WERI-Rb-1 (cell line): Measurements from ENCODE around the gene PRRT1B.

Experiments
- DNase-seq: peaks from one replicate; pipeline ENCODE4 v3.0.0-alpha.2; 2020
- H3K27ac ChIP-seq: fragments of 250-450 bp; sonication (Bioruptor Pico); 2 replicates; pipeline ENCODE4 v1.5.1; 2020; ENCODE audit warnings: mild to moderate bottlenecking, moderate library complexity
- H3K27me3 ChIP-seq: fragments of 250-450 bp; sonication (Bioruptor Pico); 2 replicates; pipeline ENCODE4 v1.5.1; 2021; ENCODE audit warnings: mild to moderate bottlenecking, low read depth, moderate library complexity; ENCODE audit not compliant: insufficient read depth, severe bottlenecking
- H3K36me3 ChIP-seq: fragments of 250-450 bp; sonication (Bioruptor Pico); 2 replicates; pipeline ENCODE4 v1.5.1; 2020; ENCODE audit warnings: mild to moderate bottlenecking, moderate library complexity
- H3K4me3 ChIP-seq: 2 replicates; pipeline ENCODE4 v1.5.1; 2011; ENCODE audit warnings: low read depth, mild to moderate bottlenecking, control low read depth, low read length
- H3K9me3 ChIP-seq: fragments of 250-450 bp; sonication (Bioruptor Pico); 2 replicates; pipeline ENCODE4 v1.5.1; 2021; ENCODE audit warnings: mild to moderate bottlenecking, moderate library complexity; ENCODE audit not compliant: severe bottlenecking
- CTCF ChIP-seq: IDR thresholded peaks from 2 replicates; pipeline ENCODE4 v1.5.1; 2011; ENCODE audit warnings: low read depth, mild to moderate bottlenecking, control low read depth, inconsistent platforms, low read length

PRRT1B gene

DNA sequence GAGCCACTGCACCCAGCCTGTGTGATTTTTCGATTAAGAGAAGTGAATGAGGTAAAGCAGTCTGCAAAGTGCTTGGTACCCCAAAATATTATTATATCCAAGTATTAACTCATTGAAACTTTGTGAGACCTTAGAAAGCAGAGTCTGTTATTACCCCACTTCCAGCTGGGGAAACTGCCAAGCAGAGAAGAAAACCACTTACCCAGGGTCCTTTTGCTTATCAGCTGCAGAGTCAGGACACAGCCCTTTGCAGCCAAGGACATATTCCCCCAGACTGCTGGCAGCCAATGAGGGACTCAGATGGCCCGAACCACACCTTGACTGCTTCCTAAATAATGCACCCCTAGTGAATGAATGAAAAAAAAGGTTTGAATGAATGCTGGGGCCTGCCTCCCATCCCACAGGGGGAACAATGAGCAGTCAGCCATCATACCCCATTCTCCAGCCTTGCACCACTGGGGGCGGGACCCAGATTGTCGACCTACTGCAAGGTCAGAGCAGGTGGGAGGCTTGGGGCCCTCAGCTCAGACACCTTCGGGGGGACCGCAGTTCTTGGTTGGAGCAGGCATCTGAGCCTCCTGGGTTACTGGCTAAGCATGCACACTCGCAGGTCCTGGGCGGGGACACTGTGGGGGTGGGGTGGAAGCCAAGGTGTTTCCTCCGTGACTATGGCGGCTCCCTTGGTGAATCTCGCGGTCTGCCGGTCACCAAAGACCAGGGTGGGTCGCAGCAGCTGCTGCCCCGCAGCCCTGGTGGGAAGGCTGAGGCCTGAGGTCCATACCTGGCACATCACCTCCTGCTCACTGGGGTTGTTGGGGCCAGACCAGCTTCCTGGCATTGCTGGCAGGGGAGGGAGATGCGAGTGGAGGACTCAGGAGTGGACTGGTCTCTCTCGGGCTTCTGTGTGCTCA lies 29.7 kb downstream of the PRRT1B start:
- Histone ChIP-seq H3K36me3 (peaks cover 19% of the 10 kb centered on the region), H3K27ac (no peak overlapping the region), H3K9me3 (no peaks in the 10 kb centered on the region), H3K4me3 (no peak overlapping the region), H3K27me3 (no peaks in the 10 kb centered on the region)
- DNase-seq = no peak
- TF ChIP-seq CTCF = no peak

GRCh38 chr9:131575946-131576853 lies 30.9 kb downstream of the PRRT1B start:
- H3K9me3 ChIP-seq = no peaks in the 10 kb centered on the region
- H3K4me3 ChIP-seq = no peak overlapping the region
- no peak overlapping the region for H3K27ac ChIP-seq
- no peak for TF ChIP-seq CTCF
- peaks cover 29% of the 10 kb centered on the region for H3K36me3 ChIP-seq
- H3K27me3 ChIP-seq = no peaks in the 10 kb centered on the region
- DNase-seq = no peak

GRCh38 chr9:131577005-131578000 lies 32.0 kb downstream of the PRRT1B start:
- Histone ChIP-seq H3K36me3 (peaks cover 40% of the 10 kb centered on the region), H3K4me3 (no peak overlapping the region), H3K27ac (no peak overlapping the region), H3K27me3 (no peaks in the 10 kb centered on the region), H3K9me3 (no peaks in the 10 kb centered on the region)
- DNase-seq = no peak
- TF ChIP-seq CTCF = no peak; the same call in 1 of the 2 replicates

DNA sequence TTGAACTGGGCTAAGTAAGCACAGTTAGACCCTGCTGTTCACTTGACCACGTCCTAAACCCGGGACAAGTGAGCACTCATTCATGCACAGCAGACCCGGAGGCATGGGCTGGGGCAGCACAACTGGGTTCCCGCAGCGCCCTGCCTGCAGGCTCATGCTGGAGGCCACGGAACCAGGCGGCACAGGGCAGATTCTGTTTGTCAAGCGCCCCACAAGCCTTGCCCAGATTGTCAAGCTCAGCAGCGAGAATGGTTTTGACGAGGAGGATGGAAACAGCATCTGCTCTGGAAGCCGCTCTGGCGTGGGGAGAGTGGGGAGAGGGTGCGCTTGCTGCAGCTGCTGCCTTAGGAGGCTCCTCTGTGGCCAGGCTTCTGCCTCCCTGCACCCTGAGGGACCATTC lies 32.7 kb downstream of the PRRT1B start:
- TF ChIP-seq CTCF = no peak
- no peak overlapping the region for H3K27ac ChIP-seq
- H3K27me3 ChIP-seq = no peaks in the 10 kb centered on the region
- no peak overlapping the region for H3K4me3 ChIP-seq
- no peaks in the 10 kb centered on the region for H3K9me3 ChIP-seq
- peaks cover 47% of the 10 kb centered on the region for H3K36me3 ChIP-seq
- no peak for DNase-seq
